GM12878 (cell line): Measurements from ENCODE around the gene TAS2R39. TPM values are rescaled to one million over a fixed set of nuclear protein-coding genes. Genes with fewer than 3 reads are reported as not detected.

Experiments used
- ATAC-seq: fragments of 200-7000 bp; cut with Tn5 transposase; 3 replicates; pipeline ENCODE4 v1.9.1; 2020; ENCODE audit warnings: mild to moderate bottlenecking, moderate library complexity
- BruUV-seq: library from RNA; stranded (reverse); fragments of 400-500 nt; replicated peaks from 2 replicates; lab custom pipeline; 2021; lab: Mats Ljungman, UMichigan
- CTCF ChIA-PET: fragments of 300-600 bp; sonication (Branson Sonifier 250); formaldehyde crosslinking; extraction: SDS; loops from one replicate; lab custom pipeline; 2021; ENCODE audit warnings: inconsistent platforms; lab: Yijun Ruan, JAX
- POLR2A ChIA-PET: fragments of 350-600 bp; formaldehyde crosslinking; extraction: SDS; loops from one replicate; lab custom pipeline; 2021; ENCODE audit warnings: inconsistent platforms; lab: Charles Lee
- RAD21 ChIA-PET: fragments of 300-600 bp; sonication (Branson Sonifier 250); formaldehyde crosslinking; loops from one replicate; lab custom pipeline; 2023; ENCODE audit warnings: antibody characterized with exemption; ENCODE audit not compliant: unreplicated experiment; lab: Charles Lee
- SMC1A ChIA-PET: fragments of 300-600 bp; sonication (Branson Sonifier 250); formaldehyde crosslinking; loops from one replicate; lab custom pipeline; 2023; ENCODE audit not compliant: unreplicated experiment, uncharacterized antibody; lab: Charles Lee
- DNase-seq: peaks from one replicate; pipeline ENCODE4 v3.0.0-alpha.2; 2011; ENCODE audit warnings: low read depth, low spot score
- FAIRE-seq: peaks from 3 replicates; lab custom pipeline; 2011; peaks lifted over from hg19 to GRCh38; lab: Jason Lieb, UNC
- H2AFZ ChIP-seq: 2 replicates; pipeline ENCODE4 v1.6.0; 2011; ENCODE audit warnings: low read depth, low read length, control low read depth; ENCODE audit not compliant: control insufficient read depth
- H3K27ac ChIP-seq: 2 replicates; pipeline ENCODE4 v1.5.1; 2011; ENCODE audit warnings: control low read depth; ENCODE audit not compliant: control insufficient read depth, insufficient read depth
- H3K27me3 ChIP-seq, 2 experiments: replicated peaks in 1 of 2; 2 replicates each; pipeline versions ENCODE4 v1.6.0 to v1.6.1; 2011; ENCODE audit warnings: low read length in 1 of 2; ENCODE audit not compliant: control insufficient read depth in 2 of 2, insufficient read depth in 2 of 2
- H3K36me3 ChIP-seq, 2 experiments: 2 replicates each; pipeline ENCODE4 v1.5.1; 2011; ENCODE audit warnings: low read length in 1 of 2; ENCODE audit not compliant: control insufficient read depth in 2 of 2, insufficient read depth in 2 of 2
- H3K4me1 ChIP-seq: 2 replicates; pipeline ENCODE4 v1.6.1; 2011; ENCODE audit warnings: mild to moderate bottlenecking, low read length, moderate library complexity, mixed read lengths; ENCODE audit not compliant: control insufficient read depth, insufficient read depth
- H3K4me2 ChIP-seq: 2 replicates; pipeline ENCODE4 v1.6.0; 2011; ENCODE audit warnings: control low read depth; ENCODE audit not compliant: control insufficient read depth, insufficient read depth
- H3K4me3 ChIP-seq: fragments of 200-600 bp; sonication (generic); 2 replicates; pipeline ENCODE4 v1.5.1; 2016
- H3K79me2 ChIP-seq: 2 replicates; pipeline ENCODE4 v1.6.0; 2011; ENCODE audit warnings: low read length; ENCODE audit not compliant: control insufficient read depth, insufficient read depth
- H3K9ac ChIP-seq: 2 replicates; pipeline ENCODE4 v1.8.0; 2011; ENCODE audit warnings: low read length, control low read depth, mixed read lengths; ENCODE audit not compliant: control insufficient read depth, insufficient read depth
- H3K9me3 ChIP-seq: replicated peaks from 3 replicates; pipeline ENCODE4 v1.5.1; 2011; ENCODE audit warnings: mild to moderate bottlenecking, low read length; ENCODE audit not compliant: control insufficient read depth, insufficient read depth
- H4K20me1 ChIP-seq: 2 replicates; pipeline ENCODE4 v1.6.0; 2011; ENCODE audit not compliant: control insufficient read depth, insufficient read depth
- CBFB ChIP-seq: IDR thresholded peaks from 2 replicates; pipeline ENCODE4 v1.6.1; 2016; ENCODE audit warnings: antibody characterized with exemption, low read depth
- CBX3 ChIP-seq: fragments of 200-600 bp; sonication (generic); IDR thresholded peaks from 2 replicates; pipeline ENCODE4 v1.6.1; 2016; ENCODE audit warnings: low read depth, borderline replicate concordance
- CHD2 ChIP-seq: IDR thresholded peaks from 2 replicates; pipeline ENCODE4 v1.6.1; 2011; ENCODE audit warnings: low read depth, low read length, improper control_type of control experiment, borderline replicate concordance
- EZH2 ChIP-seq: IDR thresholded peaks from 2 replicates; pipeline ENCODE4 v1.6.1; 2012; ENCODE audit warnings: low read depth, mild to moderate bottlenecking, control low read depth, inconsistent platforms, low read length, borderline replicate concordance; ENCODE audit not compliant: control insufficient read depth
- MEF2A ChIP-seq: IDR thresholded peaks from 2 replicates; pipeline ENCODE4 v1.6.1; 2011; ENCODE audit warnings: low read depth, mild to moderate bottlenecking, low read length, moderate library complexity; ENCODE audit not compliant: insufficient read depth
- NFIC ChIP-seq: IDR thresholded peaks from 2 replicates; pipeline ENCODE4 v1.6.1; 2012; ENCODE audit warnings: low read depth, mild to moderate bottlenecking, inconsistent platforms, low read length, moderate library complexity
- NFYA ChIP-seq: IDR thresholded peaks from 2 replicates; pipeline ENCODE4 v1.6.1; 2011; ENCODE audit warnings: low read depth, mild to moderate bottlenecking, low read length, improper control_type of control experiment, borderline replicate concordance
- PKNOX1 ChIP-seq: fragments of 450-650 bp; IDR thresholded peaks from 2 replicates; pipeline ENCODE4 v1.6.1; 2016; ENCODE audit warnings: mild to moderate bottlenecking
- POLR2A ChIP-seq: IDR thresholded peaks from 2 replicates; pipeline ENCODE4 v1.6.1; 2011; ENCODE audit warnings: low read depth, mild to moderate bottlenecking, low read length
- RBBP5 ChIP-seq: fragments of 200-600 bp; sonication (generic); conservative IDR thresholded peaks from 2 replicates; pipeline ENCODE4 v1.6.1; 2016
- RELA ChIP-seq: fragments of 450-650 bp; IDR thresholded peaks from 2 replicates; pipeline ENCODE4 v1.8.0; 2014; ENCODE audit warnings: borderline replicate concordance; ENCODE audit not compliant: partially characterized antibody
- SIN3A ChIP-seq: IDR thresholded peaks from 2 replicates; pipeline ENCODE4 v1.6.1; 2012; ENCODE audit warnings: low read depth, low read length, improper control_type of control experiment
- SIX5 ChIP-seq: IDR thresholded peaks from 2 replicates; pipeline ENCODE4 v1.6.1; 2011; ENCODE audit warnings: mild to moderate bottlenecking, low read depth, low read length, moderate library complexity; ENCODE audit not compliant: severe bottlenecking
- SMAD5 ChIP-seq: IDR thresholded peaks from 2 replicates; pipeline ENCODE4 v1.6.1; 2016; ENCODE audit warnings: antibody characterized with exemption, low read depth
- SRF ChIP-seq, 2 experiments: IDR thresholded peaks; 2 replicates each; pipeline ENCODE4 v1.6.1; 2011; ENCODE audit warnings: low read depth in 2 of 2, low read length in 2 of 2, mild to moderate bottlenecking in 1 of 2, moderate library complexity in 1 of 2
- TCF3 ChIP-seq: IDR thresholded peaks from 2 replicates; pipeline ENCODE4 v1.6.1; 2012; ENCODE audit warnings: low read depth, mild to moderate bottlenecking, low read length, borderline replicate concordance; ENCODE audit not compliant: insufficient read depth
- USF1 ChIP-seq: IDR thresholded peaks from 2 replicates; pipeline ENCODE4 v1.6.1; 2011; ENCODE audit warnings: borderline replicate concordance, low read depth, mild to moderate bottlenecking, moderate library complexity, mixed read lengths, low read length; ENCODE audit not compliant: insufficient read depth; ENCODE audit errors: extremely low read length
- ZSCAN29 ChIP-seq: fragments of 450-650 bp; IDR thresholded peaks from 2 replicates; pipeline ENCODE4 v1.6.1; 2017; ENCODE audit warnings: mild to moderate bottlenecking, moderate library complexity
- WGBS: methylation state at CpG from one replicate; pipeline ENCODE4 v1.1.6; 2016; ENCODE audit warnings: low lambda C conversion rate; ENCODE audit not compliant: insufficient replicate concordance, insufficient coverage; ENCODE audit errors: missing lambda C conversion rate; 5-methylcytosine and 5-hydroxymethylcytosine counted together
- in situ Hi-C: fragments of 300-500 bp; cut with MboI; formaldehyde crosslinking; loops from 9 replicates; pipeline ENCODE4 v1.14.3; 2018; ENCODE audit warnings: mixed read lengths
- intact Hi-C: fragments of 100-400 bp; cut with micrococcal nuclease; formaldehyde crosslinking; loops from one replicate; pipeline ENCODE4 v1.14.2; 2022; ENCODE audit not compliant: unreplicated experiment
- polyA plus RNA-seq, 11 experiments: library from polyadenylated mRNA; depleted of rRNA in 4 of 11; unstranded in 6 of 11; stranded (reverse) in 5 of 11; fragments of >200 nt; fragmentation: Nextera tagmentation in 4 of 11; fragmentation: Illumina TruSeq in 1 of 11; extraction: Ambion mirVana in 4 of 11; extraction: Trizol in 1 of 11; gene quantifications; 1 replicate in 1 of 11; 2 replicates in 10 of 11; pipeline versions ENCODE4 v1.2.1 to v1.2.3, GENCODE V29; 2011 to 2016; ENCODE audit warnings: inconsistent platforms in 2 of 11, missing spikeins in 2 of 11, low read depth in 1 of 11
- total RNA-seq, 4 experiments: library from RNA; depleted of rRNA in 3 of 4; stranded (reverse); fragments of >200 nt in 3 of 4; fragmentation: Illumina TruSeq in 1 of 4; extraction: Trizol in 1 of 4; gene quantifications; 2 replicates each; pipeline versions ENCODE4 v1.2.1 to v1.2.3, GENCODE V29; 2013 to 2021

Gene TAS2R39
- total and polyA plus RNA-seq, 10 of the 15 experiments (the other 5 are each of a cell fraction or from before 2014, with no cell fraction given): not detected

GRCh38 chr7:143222782-143223181 is 39.6 kb downstream of the TAS2R39 start:
- FAIRE-seq: no peak
- CTCF ChIA-PET: interaction anchor here (11.5 kb wide), 1 partner anchor 215 kb away, joined by 434 read pairs; no protein-coding TSS in a partner anchor
- no peaks in the 10 kb centered on the region for H3K9me3 ChIP-seq
- RAD21 ChIA-PET: no interaction called here
- H3K4me3 ChIP-seq: no peak overlapping the region
- H3K4me2 ChIP-seq: no peak overlapping the region
- POLR2A ChIA-PET: no interaction called here
- no peak overlapping the region for H3K27ac ChIP-seq
- no peak for DNase-seq
- SMC1A ChIA-PET: interaction anchor here (1.8 to 2.2 kb wide), 2 partner anchors 8 to 18 kb away, joined by 6 to 7 read pairs; no protein-coding TSS in a partner anchor
- no peak overlapping the region for H2AFZ ChIP-seq
- peaks cover 0 to 6% of the 10 kb centered on the region in 2 experiments for H3K27me3 ChIP-seq
- ATAC-seq: no peak
- intact Hi-C loops (no loop called here), in situ Hi-C loops (no loop called here)
- no peaks in the 10 kb centered on the region for H3K4me1 ChIP-seq
- H4K20me1 ChIP-seq: no peaks in the 10 kb centered on the region
- TF ChIP-seq MEF2A (no peak), ZSCAN29 (no peak), SRF (IDR thresholded peaks at IDR 0.05; ENCODE audit: low read depth in 2 of 2, low read length in 2 of 2) (no peak), TCF3 (no peak), EZH2 (no peak), NFIC (no peak), SMAD5 (no peak), RELA (no peak), NFYA (no peak), SIX5 (no peak), USF1 (no peak), CBX3 (no peak), CBFB (no peak), CHD2 (no peak), SIN3A (no peak), POLR2A (no peak), PKNOX1 (no peak), RBBP5 (no peak)
- 10% methylated on average over 7 of the region's 7 CpGs for WGBS
- no peaks in the 10 kb centered on the region for H3K36me3 ChIP-seq
- no peaks in the 10 kb centered on the region for H3K79me2 ChIP-seq
- no peak overlapping the region for H3K9ac ChIP-seq
- BruUV-seq: no TSS peak
